Measurements from ENCODE around the gene JHY. TPM values are rescaled to one million over a fixed set of nuclear protein-coding genes. Genes with fewer than 3 reads are reported as not detected.

The JHY gene
- total RNA-seq, 1 experiment from 2014 or later = 4.8 TPM

- Histone ChIP-seq H3K9me2 (ENCODE audit: insufficient read depth) (no peaks in the 10 kb centered on the region), H4K20me1 (ENCODE audit: insufficient read depth) (no peaks in the 10 kb centered on the region), H3K9ac (ENCODE audit: low read length) (no peak overlapping the region), H3K4me2 (ENCODE audit: low read length) (no peak overlapping the region), H3K27me3 (ENCODE audit: insufficient read depth, low read length) (no peaks in the 10 kb centered on the region), H3K4me1 (ENCODE audit: control insufficient read depth in 1 of 2, insufficient read depth in 2 of 2, low read length in 2 of 2) (peaks cover 0 to 9% of the 10 kb centered on the region in 2 experiments; a peak in 1 of 4 replicates), H3K4me3 (replicated peaks in 1 of 2; ENCODE audit: low read depth in 1 of 2, low read length in 2 of 2) (no peak overlapping the region), H2AFZ (ENCODE audit: low read depth, low read length, poor library complexity, severe bottlenecking) (no peak overlapping the region), H3K9me3 (ENCODE audit: control insufficient read depth in 1 of 2, insufficient read depth in 1 of 2, low read depth in 1 of 2, low read length in 2 of 2) (no peaks in the 10 kb centered on the region), H3K36me3 (ENCODE audit: control insufficient read depth in 1 of 2, insufficient read depth in 2 of 2, low read length in 2 of 2) (no peaks in the 10 kb centered on the region), H3K27ac (ENCODE audit: low read depth, low read length) (no peak overlapping the region), H3K79me2 (ENCODE audit: insufficient read depth, low read length) (no peaks in the 10 kb centered on the region)
- intact Hi-C loops (cut with micrococcal nuclease) = no loop called here
- ChIA-PET CTCF (no interaction called here), POLR2A (no interaction called here), RAD21 (ENCODE audit: low non-redundant PET in 1 of 2, low total read pairs in 2 of 2, uncharacterized antibody in 2 of 2, unreplicated experiment in 2 of 2) (no interaction called here)
- no peak for TF ChIP-seq SRF (IDR thresholded peaks at IDR 0.05; ENCODE audit: low read depth)
- TF ChIP-seq SP1 (IDR thresholded peaks at IDR 0.05; ENCODE audit: low read depth) = no peak
- TF ChIP-seq ELF1 (IDR thresholded peaks at IDR 0.05; ENCODE audit: borderline replicate concordance, low read depth) = no peak
- no peak for TF ChIP-seq MAX (IDR thresholded peaks at IDR 0.05)
- no peak for TF ChIP-seq EZH2phosphoT487 (IDR thresholded peaks at IDR 0.05; ENCODE audit: borderline replicate concordance)
- TF ChIP-seq CTCF (IDR thresholded peaks at IDR 0.05 in 2 of 3, conservative IDR thresholded peaks at IDR 0.05 in 1 of 3; ENCODE audit: borderline replicate concordance in 1 of 3, insufficient read depth in 1 of 3, low read depth in 2 of 3, low read length in 2 of 3) = no peak
- TF ChIP-seq ZFX (IDR thresholded peaks at IDR 0.05) = no peak
- no peak for DNase-seq (ENCODE audit: low read depth, low spot score)
- no TSS peak for BruUV-seq (replicated peaks)
- ATAC-seq = no peak
Observed at GRCh38 chr11:122897606-122898210, 15.1 kb downstream of the JHY start.

- no peak overlapping the region for H2AFZ ChIP-seq (ENCODE audit: low read depth, low read length, poor library complexity, severe bottlenecking)
- no peak overlapping the region for H3K27ac ChIP-seq (ENCODE audit: low read depth, low read length)
- no peak overlapping the region for H3K4me3 ChIP-seq (replicated peaks in 1 of 2; ENCODE audit: low read depth in 1 of 2, low read length in 2 of 2)
- intact Hi-C loops (cut with micrococcal nuclease) = no loop called here
- no peaks in the 10 kb centered on the region for H3K36me3 ChIP-seq (ENCODE audit: control insufficient read depth in 1 of 2, insufficient read depth in 2 of 2, low read length in 2 of 2)
- ATAC-seq (no peak), DNase-seq (ENCODE audit: low read depth, low spot score) (no peak)
- POLR2A ChIA-PET = no interaction called here
- CTCF ChIA-PET = no interaction called here
- no peaks in the 10 kb centered on the region for H3K9me2 ChIP-seq (ENCODE audit: insufficient read depth)
- no peaks in the 10 kb centered on the region for H3K79me2 ChIP-seq (ENCODE audit: insufficient read depth, low read length)
- no peak overlapping the region for H3K4me2 ChIP-seq (ENCODE audit: low read length)
- no peak overlapping the region for H3K9ac ChIP-seq (ENCODE audit: low read length)
- H3K9me3 ChIP-seq (ENCODE audit: control insufficient read depth in 1 of 2, insufficient read depth in 1 of 2, low read depth in 1 of 2, low read length in 2 of 2) = no peaks in the 10 kb centered on the region
- RAD21 ChIA-PET (ENCODE audit: low non-redundant PET in 1 of 2, low total read pairs in 2 of 2, uncharacterized antibody in 2 of 2, unreplicated experiment in 2 of 2) = no interaction called here
- peaks cover 0 to 9% of the 10 kb centered on the region in 2 experiments; a peak in 1 of 4 replicates for H3K4me1 ChIP-seq (ENCODE audit: control insufficient read depth in 1 of 2, insufficient read depth in 2 of 2, low read length in 2 of 2)
- no peaks in the 10 kb centered on the region for H4K20me1 ChIP-seq (ENCODE audit: insufficient read depth)
- BruUV-seq (replicated peaks) = no TSS peak
- no peaks in the 10 kb centered on the region for H3K27me3 ChIP-seq (ENCODE audit: insufficient read depth, low read length)
- TF ChIP-seq ATF3 (IDR thresholded peaks at IDR 0.05) (no peak), TCF7L2 (IDR thresholded peaks at IDR 0.05; ENCODE audit: borderline replicate concordance, extremely low read depth, insufficient read depth, insufficient read length) (no peak), EGR1 (IDR thresholded peaks at IDR 0.05; ENCODE audit: low read depth) (no peak), SRF (IDR thresholded peaks at IDR 0.05; ENCODE audit: low read depth) (no peak), CTCF (IDR thresholded peaks at IDR 0.05 in 2 of 3, conservative IDR thresholded peaks at IDR 0.05 in 1 of 3; ENCODE audit: borderline replicate concordance in 1 of 3, insufficient read depth in 1 of 3, low read depth in 2 of 3, low read length in 2 of 3) (no peak), EZH2 (IDR thresholded peaks at IDR 0.05) (no peak), EZH2phosphoT487 (IDR thresholded peaks at IDR 0.05; ENCODE audit: borderline replicate concordance) (no peak), ZNF274 (IDR thresholded peaks at IDR 0.05; ENCODE audit: low read depth, low read length) (no peak), ZFX (IDR thresholded peaks at IDR 0.05) (no peak), FOSL1 (IDR thresholded peaks at IDR 0.05; ENCODE audit: low read depth) (no peak), ELF1 (IDR thresholded peaks at IDR 0.05; ENCODE audit: borderline replicate concordance, low read depth) (no peak), POLR2A (IDR thresholded peaks at IDR 0.05; ENCODE audit: borderline replicate concordance, extremely low read depth, insufficient read depth, insufficient read length) (no peak), CBX3 (IDR thresholded peaks at IDR 0.05; ENCODE audit: low read depth) (no peak), MAX (IDR thresholded peaks at IDR 0.05) (no peak)
Observed at GRCh38 chr11:122898799-122899198, 16.2 kb downstream of the JHY start.
